HepG2 (cell line): Measurements from ENCODE around the gene CGREF1. TPM values are rescaled to one million over a fixed set of nuclear protein-coding genes. Genes with fewer than 3 reads are reported as not detected.

Experiments used
- ARNTL ChIP-seq: sonication (generic); formaldehyde crosslinking; IDR thresholded peaks from 2 replicates; pipeline ENCODE4 v1.4.0; 2020; ENCODE audit warnings: mild to moderate bottlenecking, missing genetic modification reagents
- BCL3 ChIP-seq: sonication (generic); formaldehyde crosslinking; IDR thresholded peaks from 2 replicates; pipeline ENCODE4 v1.5.1; 2020; ENCODE audit warnings: mild to moderate bottlenecking, missing genetic modification reagents, moderate library complexity
- CHD2 ChIP-seq: IDR thresholded peaks from 2 replicates; pipeline ENCODE4 v1.6.1; 2011; ENCODE audit warnings: low read depth, low read length, improper control_type of control experiment
- FOXA1 ChIP-seq, 2 experiments: fragments of 450-650 bp in 1 of 2; sonication (generic) in 1 of 2; formaldehyde crosslinking in 1 of 2; IDR thresholded peaks; 2 replicates each; pipeline versions ENCODE4 v1.4.0 to v1.6.1; 2016 to 2020; ENCODE audit warnings: missing genetic modification reagents in 1 of 2
- FOXP4 ChIP-seq: sonication (generic); formaldehyde crosslinking; IDR thresholded peaks from 2 replicates; pipeline ENCODE4 v1.4.0; 2020; ENCODE audit warnings: missing genetic modification reagents
- GTF3A ChIP-seq: sonication (generic); formaldehyde crosslinking; conservative IDR thresholded peaks from 2 replicates; pipeline ENCODE4 v1.4.0; 2020; ENCODE audit warnings: mild to moderate bottlenecking, missing genetic modification reagents
- HBP1 ChIP-seq: IDR thresholded peaks from 2 replicates; pipeline ENCODE4 v1.6.1; 2016; ENCODE audit warnings: low read depth, control low read depth
- HOXD1 ChIP-seq: sonication (generic); formaldehyde crosslinking; IDR thresholded peaks from 2 replicates; pipeline ENCODE4 v1.5.0; 2020; ENCODE audit warnings: missing genetic modification reagents
- KDM2A ChIP-seq: sonication (generic); formaldehyde crosslinking; IDR thresholded peaks from 2 replicates; pipeline ENCODE4 v1.4.0; 2020; ENCODE audit warnings: low read depth, missing genetic modification reagents, borderline replicate concordance
- MAX ChIP-seq: IDR thresholded peaks from 2 replicates; pipeline ENCODE4 v1.6.1; 2012; ENCODE audit warnings: inconsistent platforms
- MED1 ChIP-seq: sonication (generic); formaldehyde crosslinking; IDR thresholded peaks from 2 replicates; pipeline ENCODE4 v1.4.0; 2020; ENCODE audit warnings: missing genetic modification reagents
- MEIS1 ChIP-seq: sonication (generic); formaldehyde crosslinking; IDR thresholded peaks from 2 replicates; pipeline ENCODE4 v1.9.0; 2021; ENCODE audit warnings: mild to moderate bottlenecking, missing genetic modification reagents, moderate library complexity, borderline replicate concordance
- MEIS2 ChIP-seq: sonication (generic); formaldehyde crosslinking; IDR thresholded peaks from 2 replicates; pipeline ENCODE4 v1.9.0; 2021; ENCODE audit warnings: mild to moderate bottlenecking, missing genetic modification reagents
- NAIF1 ChIP-seq: sonication (generic); formaldehyde crosslinking; IDR thresholded peaks from 2 replicates; pipeline ENCODE4 v1.5.0; 2020; ENCODE audit warnings: mild to moderate bottlenecking, missing genetic modification reagents, borderline replicate concordance
- NBN ChIP-seq: fragments of 450-650 bp; conservative IDR thresholded peaks from 2 replicates; pipeline ENCODE4 v1.6.1; 2017
- NR2C2 ChIP-seq: sonication (generic); formaldehyde crosslinking; IDR thresholded peaks from 2 replicates; pipeline ENCODE4 v1.4.0; 2020; ENCODE audit warnings: missing genetic modification reagents, mild to moderate bottlenecking, moderate library complexity, borderline replicate concordance
- SRSF9 ChIP-seq: fragments of 200-400 bp; formaldehyde crosslinking; IDR thresholded peaks from 2 replicates; pipeline ENCODE4 v1.6.1; 2018; ENCODE audit warnings: borderline replicate concordance, mild to moderate bottlenecking, low read depth, low read length; ENCODE audit not compliant: insufficient read depth, poor library complexity, severe bottlenecking
- TCF12 ChIP-seq, 2 experiments: fragments of 450-650 bp in 1 of 2; sonication (generic) in 1 of 2; formaldehyde crosslinking in 1 of 2; IDR thresholded peaks; 2 replicates each; pipeline versions ENCODE4 v1.6.1 to v1.8.0; 2017 to 2022; ENCODE audit warnings: antibody characterized with exemption in 1 of 2, mild to moderate bottlenecking in 1 of 2, missing genetic modification reagents in 1 of 2, moderate library complexity in 1 of 2
- U2AF1 ChIP-seq: fragments of 200-400 bp; formaldehyde crosslinking; optimal IDR thresholded peaks from 2 replicates; pipeline ENCODE3; 2017; ENCODE audit warnings: mild to moderate bottlenecking, low read depth, low read length
- ZFP82 ChIP-seq: sonication (generic); formaldehyde crosslinking; IDR thresholded peaks from 2 replicates; pipeline ENCODE4 v1.5.1; 2020; ENCODE audit warnings: mild to moderate bottlenecking, missing genetic modification reagents, borderline replicate concordance
- ZNF232 ChIP-seq: sonication (generic); formaldehyde crosslinking; IDR thresholded peaks from 2 replicates; pipeline ENCODE4 v1.4.0; 2020; ENCODE audit warnings: missing genetic modification reagents, borderline replicate concordance
- ZNF772 ChIP-seq: sonication (generic); formaldehyde crosslinking; IDR thresholded peaks from 2 replicates; pipeline ENCODE4 v1.5.0; 2020; ENCODE audit warnings: mild to moderate bottlenecking, missing genetic modification reagents
- ZNF839 ChIP-seq: sonication (generic); formaldehyde crosslinking; IDR thresholded peaks from 2 replicates; pipeline ENCODE4 v1.4.0; 2020; ENCODE audit warnings: missing genetic modification reagents, mild to moderate bottlenecking, borderline replicate concordance
- polyA plus RNA-seq, 8 experiments: library from polyadenylated mRNA; depleted of rRNA in 3 of 8; stranded (reverse) in 7 of 8; unstranded in 1 of 8; fragments of >200 nt; fragmentation: Illumina TruSeq in 4 of 8; extraction: Trizol in 4 of 8; gene quantifications; 2 replicates each; pipeline versions ENCODE4 v1.2.1 to v1.2.3, GENCODE V29; 2011 to 2016; ENCODE audit warnings: low read depth in 4 of 8, missing spikeins in 1 of 8, mixed read lengths in 1 of 8; ENCODE audit not compliant: insufficient read depth in 1 of 8
- total RNA-seq, 5 experiments: library from RNA; depleted of rRNA; stranded (reverse); fragments of >200 nt; fragmentation: Illumina TruSeq; extraction: Trizol; gene quantifications; 2 replicates each; pipeline ENCODE4 v1.2.3, GENCODE V29; 2016; ENCODE audit warnings: low read depth in 1 of 5

The CGREF1 gene
- total and polyA plus RNA-seq, 2 of the 13 experiments (the other 11 are each of a cell fraction or from before 2014, with no cell fraction given): 13.9 to 23.4 TPM

- TF ChIP-seq FOXP4 (CRISPR knock-in tag) (peak; percentile 98), ARNTL (peak; percentile 96), NR2C2 (CRISPR knock-in tag) (peak; percentile 92), U2AF1 (no peak), HOXD1 (0 out of 2 replicates have a peak, but pooled peaks have one; percentile 81), MEIS1 (CRISPR knock-in tag) (no peak; the same call in 1 of the 2 replicates), MEIS2 (CRISPR knock-in tag) (peak; percentile 93), ZNF772 (CRISPR knock-in tag) (peak; percentile 88), NBN (no peak), NAIF1 (CRISPR knock-in tag) (peak; percentile 91), GTF3A (CRISPR knock-in tag) (no peak), ZNF232 (CRISPR knock-in tag) (peak; percentile 89; the same call in 1 of the 2 replicates), CHD2 (no peak), ZNF839 (peak; percentile 23; the same call in 1 of the 2 replicates), SRSF9 (no peak), HBP1 (CRISPR knock-in tag) (peak; percentile 78; the same call in 1 of the 2 replicates), KDM2A (CRISPR knock-in tag) (peak; percentile 80), FOXA1 (IDR thresholded peaks at IDR 0.05) (no peak), FOXA1 (CRISPR knock-in tag; IDR thresholded peaks at IDR 0.05) (peak; percentile 90), MED1 (peak; percentile 99), BCL3 (CRISPR knock-in tag) (peak; percentile 77), ZFP82 (no peak), MAX (peak; percentile 91), TCF12 (IDR thresholded peaks at IDR 0.05) (no peak), TCF12 (CRISPR knock-in tag; IDR thresholded peaks at IDR 0.05) (peak; percentile 65; the same call in 1 of the 2 replicates)
Observed at GRCh38 chr2:27095745-27096651, 22.9 kb downstream of the CGREF1 start (continued).
